Measurements from ENCODE around the gene SLC9C1. TPM values are rescaled to one million over a fixed set of nuclear protein-coding genes. Genes with fewer than 3 reads are reported as not detected.

Gene SLC9C1
- total RNA-seq, 1 experiment from 2014 or later, result 0.50 TPM

- Histone ChIP-seq H2BK15ac (ENCODE audit: low read depth, low read length) (no peak overlapping the region), H2BK5ac (ENCODE audit: insufficient read length, low read length) (no peak overlapping the region), H4K20me1 (ENCODE audit: control insufficient read depth, insufficient read depth, insufficient read length) (no peaks in the 10 kb centered on the region), H2BK20ac (ENCODE audit: low read depth, low read length, poor library complexity, severe bottlenecking) (no peak overlapping the region), H4K91ac (ENCODE audit: insufficient read length, low read depth, low read length) (no peak overlapping the region), H3K4ac (ENCODE audit: low read depth, low read length) (no peak overlapping the region), H4K5ac (ENCODE audit: insufficient read length, low read depth, low read length) (no peak overlapping the region), H3K79me2 (ENCODE audit: insufficient read depth, low read length) (no peaks in the 10 kb centered on the region), H4K8ac (replicated peaks; ENCODE audit: insufficient read length, low read depth, low read length) (no peak overlapping the region), H3T11ph (ENCODE audit: low read length) (no peak overlapping the region), H2BK12ac (ENCODE audit: insufficient read length, low read depth, low read length) (no peak overlapping the region), H3K9ac (ENCODE audit: extremely low read depth, insufficient read length, low read length) (no peak overlapping the region), H3K23ac (ENCODE audit: insufficient read length, low read depth, low read length) (no peak overlapping the region), H3K9me3 (ENCODE audit: control insufficient read depth, low read depth, low read length) (no peaks in the 10 kb centered on the region), H3K14ac (ENCODE audit: insufficient read depth, low read length) (no peak overlapping the region), H3K23me2 (ENCODE audit: insufficient read length, low read depth, low read length, poor library complexity, severe bottlenecking) (no peaks in the 10 kb centered on the region), H3K56ac (ENCODE audit: insufficient read length, low read depth, low read length) (no peak overlapping the region), H2AFZ (ENCODE audit: low read length) (no peak overlapping the region), H3K4me1 (ENCODE audit: insufficient read depth, low read length) (peaks cover 16% of the 10 kb centered on the region; the same call in 1 of the 2 replicates), H3K79me1 (ENCODE audit: insufficient read depth, low read depth, low read length, poor library complexity, severe bottlenecking) (no peaks in the 10 kb centered on the region), H3K18ac (ENCODE audit: insufficient read length, low read depth, low read length) (no peak overlapping the region), H2AK5ac (ENCODE audit: insufficient read length, low read length) (no peak overlapping the region), H3K4me2 (ENCODE audit: insufficient read depth, insufficient read length, low read length) (no peak overlapping the region), H3K27me3 (ENCODE audit: insufficient read depth, low read length) (no peaks in the 10 kb centered on the region), H2BK120ac (ENCODE audit: low read depth, low read length, poor library complexity, severe bottlenecking) (no peak overlapping the region), H3K27ac (ENCODE audit: insufficient read length, low read depth, low read length) (no peak overlapping the region)
- no peaks in the 10 kb centered on the region for H3K9me3 Mint-ChIP-seq
- no peaks in the 10 kb centered on the region for H3K27me3 Mint-ChIP-seq (ENCODE audit: low read depth)
- no peaks in the 10 kb centered on the region; a peak in 1 of 7 replicates for H3K36me3 Mint-ChIP-seq (ENCODE audit: insufficient read depth in 1 of 3, low read depth in 3 of 3)
- H3K4me1 Mint-ChIP-seq, result peaks cover 40 to 57% of the 10 kb centered on the region in 2 experiments
- no peak for TF ChIP-seq CTCF (conservative IDR thresholded peaks at IDR 0.05)
- no peak overlapping the region for H3K4me3 Mint-ChIP-seq
- WGBS (ENCODE audit: extremely low coverage, insufficient read length, low lambda C conversion rate), result no CpG with 5 or more reads among the region's 4 CpGs
- no peak overlapping the region for H3K27ac Mint-ChIP-seq
- DNase-seq, result no peak
Observed at GRCh38 chr3:112129925-112130637, 163.9 kb downstream of the SLC9C1 start.
